Measurements from ENCODE around the gene SOX9.

DNA sequence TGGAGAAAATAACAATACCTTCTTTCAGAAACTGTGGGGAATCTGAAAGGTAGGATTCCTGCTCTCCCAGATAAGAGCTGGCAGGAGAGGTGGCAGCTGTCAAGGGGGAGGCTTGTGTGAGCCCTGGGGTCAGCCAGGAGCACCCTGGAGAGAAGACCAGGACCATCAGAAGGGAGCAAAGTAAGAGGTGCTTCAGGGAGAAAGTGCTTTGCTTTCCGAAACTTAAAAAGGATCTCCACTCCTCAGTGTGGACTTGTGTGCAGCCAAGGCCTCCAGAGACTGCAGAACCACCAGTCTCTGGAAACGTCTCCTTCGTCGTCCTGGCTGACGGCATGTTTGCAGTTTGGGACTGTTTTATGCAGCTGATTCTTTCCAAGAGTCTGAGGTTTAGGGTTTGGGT is 13.7 kb upstream of the SOX9 start:
- TF ChIP-seq EZH2 (IDR thresholded peaks at IDR 0.05; ENCODE audit: insufficient read depth, poor library complexity, severe bottlenecking) (no peak), EZH2phosphoT487 (IDR thresholded peaks at IDR 0.05; ENCODE audit: insufficient read depth, low read depth) (no peak)
